Left renal pelvis (tissue), 4 donors: Measurements from ENCODE around the gene MAP3K3. TPM values are rescaled to one million over a fixed set of nuclear protein-coding genes. Genes with fewer than 3 reads are reported as not detected.

Source experiments
- polyA plus RNA-seq, 4 donors: library from polyadenylated mRNA; unstranded; fragments of 120-200 nt; gene quantifications; one replicate each; pipeline ENCODE4 v1.2.1, GENCODE V29; 2013; ENCODE audit not compliant: insufficient read length in 4 of 4

MAP3K3 gene
- polyA plus RNA-seq, 4 donors: 27.5 to 40.8 (median 30.4) TPM

Other genes starting within 250 kb of the MAP3K3 start
- 10 to 100 TPM in 3 of 4 donors, 1 to 10 TPM in 1; 5.6 to 35.5 (median 25.6) TPM for gene CYB561, start 176.1 kb upstream of the MAP3K3 start, polyA plus RNA-seq
- gene ACE, start 145.4 kb upstream of the MAP3K3 start, polyA plus RNA-seq: 10 to 100 TPM in 3 of 4 donors, 1 to 10 TPM in 1; 3.5 to 18.2 (median 14.8) TPM
- 1 to 10 TPM in 2 of 4 donors, under 1 TPM in 2; 0.07 to 2.5 (median 0.98) TPM for gene KCNH6, start 99.1 kb upstream of the MAP3K3 start, polyA plus RNA-seq
- 100 to 1,000 TPM in 3 of 4 donors, 10 to 100 TPM in 1; 68.7 to 120 (median 110) TPM for gene DCAF7, start 71.9 kb upstream of the MAP3K3 start, polyA plus RNA-seq
- 10 to 100 TPM; 13.6 to 28.2 (median 25.7) TPM for gene TACO1, start 21.5 kb upstream of the MAP3K3 start, polyA plus RNA-seq
- gene LIMD2, start 77.7 kb downstream of the MAP3K3 start, polyA plus RNA-seq: 10 to 100 TPM; 20.0 to 37.0 (median 23.2) TPM
- gene STRADA, start 119.4 kb downstream of the MAP3K3 start, polyA plus RNA-seq: 10 to 100 TPM; 36.6 to 73.5 (median 44.7) TPM
- gene CCDC47, start 151.2 kb downstream of the MAP3K3 start, polyA plus RNA-seq: 100 to 1,000 TPM in 2 of 4 donors, 10 to 100 TPM in 2; 60.3 to 120 (median 105) TPM
- gene DDX42, start 151.8 kb downstream of the MAP3K3 start, polyA plus RNA-seq: 100 to 1,000 TPM; 155 to 200 (median 186) TPM
- gene PSMC5, start 205.0 kb downstream of the MAP3K3 start, polyA plus RNA-seq: 100 to 1,000 TPM; 122 to 197 (median 173) TPM
- gene FTSJ3, start 205.2 kb downstream of the MAP3K3 start, polyA plus RNA-seq: 10 to 100 TPM; 40.5 to 83.2 (median 59.9) TPM
- 10 to 100 TPM; 42.7 to 61.0 (median 55.5) TPM for gene SMARCD2, start 220.3 kb downstream of the MAP3K3 start, polyA plus RNA-seq